HG03354 (cell line): Measurements from ENCODE around the gene FAM204A.

Experiments used
- ATAC-seq: cut with Tn5 transposase; IDR thresholded peaks from one replicate; pipeline ENCODE4 v1.9.1; 2021; ENCODE audit warnings: mild to moderate bottlenecking; ENCODE audit not compliant: unreplicated experiment, poor library complexity, severe bottlenecking

FAM204A gene

DNA sequence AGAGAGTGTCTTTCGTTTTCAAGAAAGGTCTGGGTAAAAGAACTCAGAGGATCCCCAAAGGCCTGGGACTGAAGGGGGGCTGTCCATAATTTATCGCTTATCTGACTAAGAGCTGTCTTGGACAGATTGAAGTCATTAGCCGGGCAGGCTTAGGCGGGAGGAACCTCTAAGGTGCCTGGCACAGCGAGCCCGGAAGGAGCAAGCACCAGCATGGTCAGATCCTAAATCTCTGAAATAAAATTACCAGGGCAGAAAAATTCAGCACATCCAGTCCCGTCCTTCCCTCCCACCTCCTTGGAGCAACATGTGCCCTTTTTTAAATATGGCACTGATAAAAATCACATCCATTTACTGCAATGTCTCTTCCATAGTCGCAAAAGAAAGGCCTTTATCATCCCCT lies 86.8 kb downstream of the FAM204A start:
- ATAC-seq = no peak

DNA sequence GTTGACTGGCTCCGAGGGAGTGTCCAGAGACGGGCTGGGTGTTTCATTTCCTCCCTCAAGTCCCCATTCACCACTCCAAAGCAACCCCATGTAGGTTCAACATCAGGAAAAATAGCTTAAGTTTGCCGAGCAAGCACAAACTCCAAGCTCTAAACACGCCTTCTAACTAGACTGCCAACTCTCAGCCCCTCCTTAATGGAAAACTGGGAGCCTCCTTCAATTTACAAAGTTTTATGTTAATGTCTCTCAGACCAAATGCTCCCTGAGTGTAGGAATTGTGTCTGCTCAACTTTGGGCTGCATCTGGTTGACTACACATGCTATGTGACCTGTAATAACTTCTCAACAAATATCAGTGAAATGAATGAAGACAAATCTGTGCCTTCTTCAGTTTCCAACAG lies 87.5 kb downstream of the FAM204A start:
- no peak for ATAC-seq

DNA sequence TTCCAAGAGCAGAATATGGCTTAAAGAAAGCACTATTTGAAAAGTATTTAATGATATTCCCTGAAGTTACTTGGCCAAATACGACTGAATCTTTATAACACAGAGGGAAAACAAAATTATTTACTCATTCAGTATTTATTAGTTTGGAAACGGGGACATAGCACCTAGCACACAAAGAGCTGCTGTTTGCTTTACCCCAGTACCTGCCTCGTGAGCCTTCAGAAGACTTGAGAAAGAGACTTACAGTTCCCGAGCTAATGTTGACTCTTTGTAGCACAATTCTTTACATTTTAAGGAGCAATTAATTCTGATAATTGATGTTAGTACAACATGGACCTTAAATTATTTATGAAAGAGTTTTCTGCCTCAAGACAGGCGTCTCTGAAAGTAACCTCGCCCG lies 88.7 kb downstream of the FAM204A start:
- ATAC-seq = no peak

- ATAC-seq = no peak
Measured at GRCh38 chr10:118251791-118252190, 90.3 kb downstream of the FAM204A start.

DNA sequence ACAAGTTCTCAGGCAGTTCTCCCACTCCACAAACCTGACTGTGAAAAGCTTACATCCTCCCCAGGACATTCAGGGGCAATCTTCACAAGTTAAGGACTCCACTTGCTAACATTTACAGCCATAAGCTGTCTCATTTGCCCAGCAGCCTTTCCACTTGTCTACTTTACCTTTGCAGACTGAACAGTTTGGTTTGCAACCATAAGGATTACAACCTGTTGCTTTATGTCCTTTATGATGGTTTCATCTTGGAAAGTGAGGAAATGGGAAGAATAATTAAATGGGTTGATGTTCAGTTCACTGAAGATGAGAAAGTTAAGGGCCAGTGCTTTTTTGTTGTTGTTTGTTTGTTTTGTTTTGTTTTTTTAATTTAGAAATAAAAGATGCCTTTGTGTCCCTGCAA lies 92.4 kb downstream of the FAM204A start:
- no peak for ATAC-seq
